RWPE1 (cell line): ENCODE measurements around the gene SMOC2.
"Not testable (repeated sequence)": the region's sequence is repeated elsewhere in the genome, so short reads cannot be mapped to it uniquely, and the experiment has no call there.

Experiments
- CTCF ChIA-PET: fragments of 350-600 bp; sonication (Branson Sonifier 250); formaldehyde crosslinking; extraction: SDS; loops from one replicate; lab custom pipeline; 2021; lab: Yijun Ruan, JAX
- POLR2A ChIA-PET: fragments of 400-600 bp; formaldehyde crosslinking; extraction: SDS; loops from one replicate; lab custom pipeline; 2020; ENCODE audit warnings: antibody characterized with exemption; ENCODE audit not compliant: low non-redundant PET; lab: Yijun Ruan, JAX
- DNase-seq: peaks from one replicate; pipeline ENCODE4 v3.0.0; 2012; ENCODE audit warnings: low spot score
- H3K27ac ChIP-seq: fragments of 450-650 bp; 2 replicates; pipeline ENCODE4 v1.5.1; 2017
- TF ChIP-seq, protein P1 (sequence below): fragments of 450-650 bp; conservative IDR thresholded peaks from 2 replicates; pipeline ENCODE4 v1.5.1; 2017; ENCODE audit warnings: low read depth, mild to moderate bottlenecking

The SMOC2 gene

DNA sequence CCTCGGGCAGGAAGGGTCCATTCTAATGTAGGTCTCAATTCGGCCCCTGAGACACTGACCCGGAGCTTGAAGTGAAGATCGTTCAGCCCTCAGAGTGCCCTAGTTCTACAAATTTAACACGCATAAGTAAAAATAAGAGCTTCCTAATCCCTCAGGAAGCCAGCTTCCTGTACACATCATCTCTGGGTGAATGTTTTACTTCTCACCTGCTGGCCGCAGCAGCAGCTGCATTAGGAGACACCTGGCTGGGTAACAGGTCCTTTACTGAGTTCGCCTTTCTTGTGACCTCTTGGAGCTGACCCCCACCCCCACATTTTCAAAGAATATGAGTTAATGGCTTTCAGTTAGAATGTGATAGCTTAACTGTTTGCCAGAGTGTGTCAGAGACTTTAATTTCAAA lies 165.0 kb downstream of the SMOC2 start:
- DNase-seq = peak; percentile 34
- TF ChIP-seq, protein P1, sequence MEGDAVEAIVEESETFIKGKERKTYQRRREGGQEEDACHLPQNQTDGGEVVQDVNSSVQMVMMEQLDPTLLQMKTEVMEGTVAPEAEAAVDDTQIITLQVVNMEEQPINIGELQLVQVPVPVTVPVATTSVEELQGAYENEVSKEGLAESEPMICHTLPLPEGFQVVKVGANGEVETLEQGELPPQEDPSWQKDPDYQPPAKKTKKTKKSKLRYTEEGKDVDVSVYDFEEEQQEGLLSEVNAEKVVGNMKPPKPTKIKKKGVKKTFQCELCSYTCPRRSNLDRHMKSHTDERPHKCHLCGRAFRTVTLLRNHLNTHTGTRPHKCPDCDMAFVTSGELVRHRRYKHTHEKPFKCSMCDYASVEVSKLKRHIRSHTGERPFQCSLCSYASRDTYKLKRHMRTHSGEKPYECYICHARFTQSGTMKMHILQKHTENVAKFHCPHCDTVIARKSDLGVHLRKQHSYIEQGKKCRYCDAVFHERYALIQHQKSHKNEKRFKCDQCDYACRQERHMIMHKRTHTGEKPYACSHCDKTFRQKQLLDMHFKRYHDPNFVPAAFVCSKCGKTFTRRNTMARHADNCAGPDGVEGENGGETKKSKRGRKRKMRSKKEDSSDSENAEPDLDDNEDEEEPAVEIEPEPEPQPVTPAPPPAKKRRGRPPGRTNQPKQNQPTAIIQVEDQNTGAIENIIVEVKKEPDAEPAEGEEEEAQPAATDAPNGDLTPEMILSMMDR = no peak
- no peak overlapping the region for H3K27ac ChIP-seq
- POLR2A ChIA-PET = no interaction called here
- CTCF ChIA-PET = interaction anchor here (0.7 kb wide), 1 partner anchor 36 kb away, joined by 3 read pairs; no protein-coding TSS in a partner anchor

DNA sequence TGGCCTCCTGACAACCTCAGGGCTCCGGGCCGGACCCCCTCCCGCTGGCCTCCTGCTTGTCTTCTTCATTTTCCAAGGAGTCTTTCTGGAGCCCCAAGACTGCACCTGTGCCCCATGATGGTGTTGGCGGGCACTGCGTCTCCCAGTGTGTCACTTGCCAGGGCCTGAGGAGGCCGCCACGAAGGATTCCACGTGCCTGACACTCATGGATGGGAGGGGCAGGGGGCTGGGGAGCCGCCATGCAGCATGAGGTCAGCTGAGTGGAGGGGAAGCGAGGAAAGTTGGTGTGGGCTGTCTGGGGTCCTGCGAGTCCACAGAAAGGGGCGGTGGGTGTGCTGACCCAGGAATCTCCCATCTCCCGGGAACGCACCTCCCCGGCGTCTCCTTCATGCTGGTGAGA lies 165.7 kb downstream of the SMOC2 start:
- TF ChIP-seq, protein P1 = no peak
- no peak for DNase-seq
- no peak overlapping the region for H3K27ac ChIP-seq
- CTCF ChIA-PET = interaction anchor here (0.7 kb wide), 2 partner anchors 36 to 254 kb away, joined by 3 to 5 read pairs; no protein-coding TSS in a partner anchor
- POLR2A ChIA-PET = no interaction called here

DNA sequence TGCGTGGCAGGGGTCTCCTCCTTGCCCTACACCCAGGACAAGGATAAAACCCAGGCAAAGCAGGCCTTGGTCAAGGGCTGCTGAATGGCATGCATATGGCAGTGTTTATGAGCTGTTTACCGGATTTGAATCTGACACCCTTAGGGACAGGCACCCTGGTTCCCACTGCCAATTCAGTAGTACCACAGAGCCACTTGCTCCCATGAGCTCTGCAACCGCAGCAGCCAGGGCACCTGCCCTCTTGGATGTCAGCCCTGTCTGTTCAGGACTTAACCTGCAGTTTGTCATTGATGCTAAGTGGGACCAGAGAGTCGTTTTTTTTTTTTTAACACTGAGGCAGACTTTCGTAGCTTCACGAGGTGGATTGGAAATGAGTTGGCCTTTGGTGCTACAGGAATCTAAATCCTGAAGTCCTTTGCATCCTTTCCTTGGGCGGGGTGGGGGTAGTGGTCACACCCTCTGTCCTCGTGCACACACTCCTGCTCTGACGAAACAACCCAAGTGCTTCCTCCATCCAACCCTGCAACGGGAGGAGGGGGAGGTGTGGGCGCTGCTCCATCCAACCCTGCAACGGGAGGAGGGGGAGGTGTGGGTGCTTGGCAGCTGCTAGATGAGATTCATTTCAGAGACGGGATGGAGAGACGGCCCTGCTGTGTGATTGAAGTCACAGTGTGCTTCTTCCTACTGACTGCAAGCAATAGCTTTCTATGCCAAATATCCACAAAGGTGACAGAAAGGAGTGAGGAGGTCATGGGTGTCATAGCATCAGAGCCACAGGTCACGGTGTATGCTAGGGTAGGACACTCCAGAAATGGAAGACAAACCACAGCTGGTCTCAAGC lies 166.5 kb downstream of the SMOC2 start:
- TF ChIP-seq, protein P1 = no peak
- POLR2A ChIA-PET = no interaction called here
- CTCF ChIA-PET = interaction anchor here (0.6 to 0.7 kb wide), 2 partner anchors 59 to 253 kb away, joined by 3 to 5 read pairs; no protein-coding TSS in a partner anchor
- peak overlapping the region; percentile 90 for H3K27ac ChIP-seq
- DNase-seq = no peak

DNA sequence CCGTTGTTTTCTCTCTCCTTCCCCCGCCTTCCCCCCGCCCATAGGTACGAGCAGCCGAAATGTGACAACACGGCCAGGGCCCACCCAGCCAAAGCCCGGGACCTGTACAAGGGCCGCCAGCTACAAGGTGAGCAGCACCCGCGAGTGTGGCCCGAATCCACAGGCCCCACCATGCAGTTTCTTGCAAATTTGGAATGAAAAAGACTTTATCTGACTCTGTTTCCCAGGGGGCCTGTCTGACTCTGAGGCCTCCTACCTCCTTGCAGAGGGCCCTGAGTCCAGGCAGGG lies 167.1 kb downstream of the SMOC2 start:
- no peak for DNase-seq
- H3K27ac ChIP-seq = peak overlapping the region; percentile 90
- TF ChIP-seq, protein P1 = no peak
- ChIA-PET POLR2A (no interaction called here), CTCF (interaction anchor here (0.6 to 1.3 kb wide), 2 partner anchors 59 to 238 kb away, joined by 3 to 5 read pairs; no protein-coding TSS in a partner anchor)

DNA sequence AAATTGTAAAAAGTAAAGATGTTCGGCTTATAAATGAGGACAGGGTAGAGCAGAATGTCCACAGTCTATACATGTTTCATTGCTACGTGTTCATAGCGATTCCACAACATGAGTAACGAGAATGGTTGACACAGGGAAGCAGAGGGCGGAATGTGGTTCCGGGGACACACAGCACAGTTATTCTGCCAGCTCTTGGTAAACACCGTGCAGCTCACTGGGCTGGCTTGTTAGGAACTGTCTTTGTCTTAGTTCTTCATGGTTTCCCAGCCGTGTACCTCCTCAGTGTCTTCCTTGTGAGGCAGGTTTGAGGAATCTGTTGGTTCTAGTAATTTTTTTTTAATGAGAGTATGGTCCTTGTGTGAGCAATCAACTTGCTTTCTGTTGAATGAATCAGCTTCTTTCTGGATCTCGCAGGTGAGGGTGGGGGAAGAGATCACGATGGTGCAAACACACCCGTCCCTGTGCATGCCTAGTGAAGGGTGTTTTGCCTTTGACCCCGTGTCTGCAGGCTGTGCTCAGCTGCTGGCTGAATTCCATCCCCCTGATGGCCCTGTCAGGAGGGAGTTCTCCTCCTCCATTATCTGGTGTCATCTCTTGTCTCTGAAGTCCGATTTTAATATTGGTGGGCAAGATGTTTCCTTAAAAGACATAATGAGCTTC lies 168.2 kb downstream of the SMOC2 start:
- peak overlapping the region; percentile 90 for H3K27ac ChIP-seq
- ChIA-PET POLR2A (no interaction called here), CTCF (interaction anchor here (1.3 kb wide), 1 partner anchor 239 kb away, joined by 5 read pairs; no protein-coding TSS in a partner anchor)
- TF ChIP-seq, protein P1 = no peak
- DNase-seq = peak; percentile 58

DNA sequence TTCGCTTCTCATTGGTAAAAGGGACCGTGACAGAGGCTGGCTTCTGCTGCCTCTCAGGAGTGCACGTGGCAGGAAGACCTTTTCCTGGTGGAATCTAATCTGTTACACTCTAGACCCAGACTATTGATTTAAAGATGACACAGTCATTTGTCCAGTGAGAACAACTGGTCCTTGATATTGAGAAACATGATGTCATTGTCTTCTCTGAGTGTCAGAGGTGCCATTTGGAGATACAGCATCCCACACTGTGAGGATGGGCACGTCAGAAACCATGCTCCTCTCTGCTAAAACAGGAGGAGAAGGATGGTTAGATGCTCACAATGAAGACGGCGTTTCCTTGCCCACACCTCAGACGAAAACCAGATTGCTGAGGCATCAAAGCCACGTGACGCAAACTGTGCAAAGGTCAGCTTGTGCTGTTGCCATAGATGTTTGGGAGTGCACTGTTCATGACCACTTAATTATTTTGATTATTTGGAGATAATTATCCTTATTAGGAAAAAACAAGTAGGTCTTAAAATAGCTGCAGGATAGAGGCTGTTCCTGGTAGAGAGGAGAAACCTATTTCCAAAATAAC lies 169.0 kb downstream of the SMOC2 start:
- ChIA-PET POLR2A (no interaction called here), CTCF (no interaction called here)
- DNase-seq = no peak
- TF ChIP-seq, protein P1 = no peak
- H3K27ac ChIP-seq = peak overlapping the region; percentile 90

DNA sequence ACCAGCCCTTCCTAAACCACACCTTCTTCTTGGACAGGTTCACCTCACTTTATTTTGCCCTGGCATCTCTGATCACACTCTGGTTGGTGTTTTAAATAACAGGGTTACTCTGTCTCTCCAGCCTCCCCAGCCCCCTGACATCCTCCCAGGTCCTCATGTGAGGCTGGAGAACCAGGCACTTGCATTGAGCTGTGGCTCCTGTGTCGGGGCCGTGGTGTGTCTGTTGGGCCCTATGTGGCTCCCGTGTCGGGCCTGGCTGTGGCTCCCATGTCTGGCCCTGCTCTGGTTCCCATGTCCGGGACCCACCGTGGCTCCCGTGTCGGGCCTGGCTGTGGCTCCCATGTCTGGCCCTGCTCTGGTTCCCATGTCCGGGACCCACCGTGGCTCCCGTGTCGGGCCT lies 170.0 kb downstream of the SMOC2 start:
- DNase-seq, H3K27ac ChIP-seq, CTCF ChIA-PET, POLR2A ChIA-PET: not testable (repeated sequence)
